Pulmonary artery endothelial cell (primary cell): Measurements from ENCODE around the gene CNFN. TPM values are rescaled to one million over a fixed set of nuclear protein-coding genes. Genes with fewer than 3 reads are reported as not detected.
"Not testable (repeated sequence)": the region's sequence is repeated elsewhere in the genome, so short reads cannot be mapped to it uniquely, and the experiment has no call there.

Source experiments
- DNase-seq: peaks from one replicate; pipeline ENCODE4 v3.0.0-alpha.2; 2011; ENCODE audit warnings: low read depth, low spot score
- total RNA-seq: library from RNA; depleted of rRNA; stranded (reverse); fragments of >200 nt; gene quantifications from 2 replicates; pipeline ENCODE4 v1.2.3, GENCODE V29; 2014

CNFN gene
- total RNA-seq, 1 donor from 2014 or later: not detected

GRCh38 chr19:42351079-42351735, 38.9 kb downstream of the CNFN start:
- no peak for DNase-seq

- no peak for DNase-seq
Measured at GRCh38 chr19:42350417-42350816, 39.7 kb downstream of the CNFN start.

GRCh38 chr19:42349378-42350107, 40.6 kb downstream of the CNFN start:
- no peak for DNase-seq

- DNase-seq: no peak
Measured at GRCh38 chr19:42348211-42348610, 41.9 kb downstream of the CNFN start.

- no peak for DNase-seq
Measured at GRCh38 chr19:42345191-42345812, 44.8 kb downstream of the CNFN start.

GRCh38 chr19:42344336-42344893, 45.7 kb downstream of the CNFN start:
- no peak for DNase-seq

GRCh38 chr19:42343344-42344110, 46.6 kb downstream of the CNFN start:
- no peak for DNase-seq

- not testable (repeated sequence) for DNase-seq
Measured at GRCh38 chr19:42339922-42340321, 50.2 kb downstream of the CNFN start.

- DNase-seq: not testable (repeated sequence)
Measured at GRCh38 chr19:42339126-42339860, 50.8 kb downstream of the CNFN start.

Other genes starting within 250 kb of the CNFN start
- 16.2 and 29.1 TPM in 2 replicates for gene DEDD2, start 172.6 kb downstream of the CNFN start, total RNA-seq
- 8.0 and 10.1 TPM in 2 replicates for gene ZNF526, start 170.0 kb downstream of the CNFN start, total RNA-seq
- 14.0 and 15.4 TPM in 2 replicates for gene GSK3A, start 147.7 kb downstream of the CNFN start, total RNA-seq
- gene ERF, start 135.2 kb downstream of the CNFN start, total RNA-seq: 22.6 and 27.3 TPM in 2 replicates
- 15.4 and 16.1 TPM in 2 replicates for gene CIC, start 121.0 kb downstream of the CNFN start, total RNA-seq
- 0.21 and 0.26 TPM in 2 replicates for gene PRR19, start 88.2 kb downstream of the CNFN start, total RNA-seq
- gene PAFAH1B3, start 87.7 kb downstream of the CNFN start, total RNA-seq: 27.3 and 33.4 TPM in 2 replicates
- gene TMEM145, start 77.0 kb downstream of the CNFN start, total RNA-seq: not detected in 2 replicates
- gene MEGF8, start 64.7 kb downstream of the CNFN start, total RNA-seq: 24.6 and 27.5 TPM in 2 replicates
- gene LIPE, start 37.1 kb upstream of the CNFN start, total RNA-seq: 4.8 and 9.1 TPM in 2 replicates
- gene CXCL17, start 52.6 kb upstream of the CNFN start, total RNA-seq: not detected in 2 replicates
- gene CEACAM1, start 138.2 kb upstream of the CNFN start, total RNA-seq: 0.26 and 0.46 TPM in 2 replicates
- not detected in 2 replicates for gene CEACAM8, start 204.6 kb upstream of the CNFN start, total RNA-seq